IMR-90 (cell line): ENCODE measurements around the gene TMPRSS3.

Experiments
- BHLHE40 ChIP-seq: fragments of 150-350 bp; IDR thresholded peaks from 2 replicates; pipeline ENCODE4 v1.6.1; 2016; ENCODE audit warnings: mild to moderate bottlenecking, low read depth, low read length
- CEBPB ChIP-seq: IDR thresholded peaks from 2 replicates; pipeline ENCODE4 v1.6.1; 2012; ENCODE audit warnings: low read depth, low read length, improper control_type of control experiment
- FOS ChIP-seq: fragments of 150-350 bp; IDR thresholded peaks from 2 replicates; pipeline ENCODE4 v1.6.1; 2016; ENCODE audit warnings: low read depth, low read length
- MAZ ChIP-seq: IDR thresholded peaks from 2 replicates; pipeline ENCODE4 v1.6.1; 2012; ENCODE audit warnings: low read depth, mild to moderate bottlenecking, low read length, improper control_type of control experiment, moderate library complexity, borderline replicate concordance
- POLR2A ChIP-seq: IDR thresholded peaks from 2 replicates; pipeline ENCODE4 v1.6.1; 2012; ENCODE audit warnings: mild to moderate bottlenecking, low read depth, low read length
- RAD21 ChIP-seq: IDR thresholded peaks from 2 replicates; pipeline ENCODE4 v1.6.1; 2012; ENCODE audit warnings: low read length, improper control_type of control experiment
- RCOR1 ChIP-seq: IDR thresholded peaks from 2 replicates; pipeline ENCODE4 v1.6.1; 2012; ENCODE audit warnings: mild to moderate bottlenecking, low read length, improper control_type of control experiment; ENCODE audit not compliant: insufficient replicate concordance
- TF ChIP-seq, protein P1 (sequence below): fragments of 150-350 bp; IDR thresholded peaks from 2 replicates; pipeline ENCODE4 v1.6.1; 2016; ENCODE audit warnings: low read depth, mild to moderate bottlenecking, low read length, moderate library complexity, borderline replicate concordance
- TF ChIP-seq, protein P2 (sequence below): conservative IDR thresholded peaks from 2 replicates; pipeline ENCODE4 v1.5.1; 2012; ENCODE audit warnings: mild to moderate bottlenecking, low read depth, low read length, improper control_type of control experiment
- TF ChIP-seq, protein P3 (sequence below): fragments of 150-350 bp; IDR thresholded peaks from 2 replicates; pipeline ENCODE4 v1.6.1; 2017; ENCODE audit warnings: mild to moderate bottlenecking, antibody characterized with exemption, low read length, low read depth

DNA sequence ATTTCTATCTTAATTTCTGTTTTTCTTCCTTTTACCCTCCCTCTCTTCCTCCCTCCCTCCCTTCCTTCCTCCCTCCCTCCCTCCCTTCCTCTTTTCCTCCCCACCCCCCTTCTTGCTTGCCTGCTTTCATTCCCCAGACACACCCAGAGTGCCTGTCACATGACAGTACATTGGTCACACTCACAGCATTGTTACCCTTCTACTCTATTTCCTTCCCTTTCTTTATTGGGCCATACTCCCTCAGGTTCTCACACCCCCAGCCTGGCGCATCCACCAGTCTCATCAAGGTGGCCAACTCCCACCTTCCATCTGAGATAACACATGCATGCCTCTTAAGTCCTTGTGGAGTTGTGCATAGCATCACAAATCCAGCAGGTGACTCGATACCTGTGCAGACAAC, 10.9 kb downstream of the TMPRSS3 start:
- TF ChIP-seq RCOR1 = no peak
- TF ChIP-seq POLR2A = no peak
- TF ChIP-seq RAD21 = no peak
- no peak for TF ChIP-seq FOS
- TF ChIP-seq, protein P1, sequence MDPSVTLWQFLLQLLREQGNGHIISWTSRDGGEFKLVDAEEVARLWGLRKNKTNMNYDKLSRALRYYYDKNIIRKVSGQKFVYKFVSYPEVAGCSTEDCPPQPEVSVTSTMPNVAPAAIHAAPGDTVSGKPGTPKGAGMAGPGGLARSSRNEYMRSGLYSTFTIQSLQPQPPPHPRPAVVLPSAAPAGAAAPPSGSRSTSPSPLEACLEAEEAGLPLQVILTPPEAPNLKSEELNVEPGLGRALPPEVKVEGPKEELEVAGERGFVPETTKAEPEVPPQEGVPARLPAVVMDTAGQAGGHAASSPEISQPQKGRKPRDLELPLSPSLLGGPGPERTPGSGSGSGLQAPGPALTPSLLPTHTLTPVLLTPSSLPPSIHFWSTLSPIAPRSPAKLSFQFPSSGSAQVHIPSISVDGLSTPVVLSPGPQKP = no peak
- TF ChIP-seq, protein P2, sequence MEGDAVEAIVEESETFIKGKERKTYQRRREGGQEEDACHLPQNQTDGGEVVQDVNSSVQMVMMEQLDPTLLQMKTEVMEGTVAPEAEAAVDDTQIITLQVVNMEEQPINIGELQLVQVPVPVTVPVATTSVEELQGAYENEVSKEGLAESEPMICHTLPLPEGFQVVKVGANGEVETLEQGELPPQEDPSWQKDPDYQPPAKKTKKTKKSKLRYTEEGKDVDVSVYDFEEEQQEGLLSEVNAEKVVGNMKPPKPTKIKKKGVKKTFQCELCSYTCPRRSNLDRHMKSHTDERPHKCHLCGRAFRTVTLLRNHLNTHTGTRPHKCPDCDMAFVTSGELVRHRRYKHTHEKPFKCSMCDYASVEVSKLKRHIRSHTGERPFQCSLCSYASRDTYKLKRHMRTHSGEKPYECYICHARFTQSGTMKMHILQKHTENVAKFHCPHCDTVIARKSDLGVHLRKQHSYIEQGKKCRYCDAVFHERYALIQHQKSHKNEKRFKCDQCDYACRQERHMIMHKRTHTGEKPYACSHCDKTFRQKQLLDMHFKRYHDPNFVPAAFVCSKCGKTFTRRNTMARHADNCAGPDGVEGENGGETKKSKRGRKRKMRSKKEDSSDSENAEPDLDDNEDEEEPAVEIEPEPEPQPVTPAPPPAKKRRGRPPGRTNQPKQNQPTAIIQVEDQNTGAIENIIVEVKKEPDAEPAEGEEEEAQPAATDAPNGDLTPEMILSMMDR = no peak
- TF ChIP-seq MAZ = no peak
- no peak for TF ChIP-seq BHLHE40
- no peak for TF ChIP-seq CEBPB
- TF ChIP-seq, protein P3, sequence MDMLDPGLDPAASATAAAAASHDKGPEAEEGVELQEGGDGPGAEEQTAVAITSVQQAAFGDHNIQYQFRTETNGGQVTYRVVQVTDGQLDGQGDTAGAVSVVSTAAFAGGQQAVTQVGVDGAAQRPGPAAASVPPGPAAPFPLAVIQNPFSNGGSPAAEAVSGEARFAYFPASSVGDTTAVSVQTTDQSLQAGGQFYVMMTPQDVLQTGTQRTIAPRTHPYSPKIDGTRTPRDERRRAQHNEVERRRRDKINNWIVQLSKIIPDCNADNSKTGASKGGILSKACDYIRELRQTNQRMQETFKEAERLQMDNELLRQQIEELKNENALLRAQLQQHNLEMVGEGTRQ = no peak
